Kidney tubule cell (primary cell): ENCODE data around the gene FGF22.
"Not testable (repeated sequence)": the region's sequence is repeated elsewhere in the genome, so short reads cannot be mapped to it uniquely, and the experiment has no call there.

Experiments
- DNase-seq: peaks from one replicate; pipeline ENCODE4 v3.0.0-alpha.2; 2018; ENCODE audit warnings: low spot score

The FGF22 gene

DNA sequence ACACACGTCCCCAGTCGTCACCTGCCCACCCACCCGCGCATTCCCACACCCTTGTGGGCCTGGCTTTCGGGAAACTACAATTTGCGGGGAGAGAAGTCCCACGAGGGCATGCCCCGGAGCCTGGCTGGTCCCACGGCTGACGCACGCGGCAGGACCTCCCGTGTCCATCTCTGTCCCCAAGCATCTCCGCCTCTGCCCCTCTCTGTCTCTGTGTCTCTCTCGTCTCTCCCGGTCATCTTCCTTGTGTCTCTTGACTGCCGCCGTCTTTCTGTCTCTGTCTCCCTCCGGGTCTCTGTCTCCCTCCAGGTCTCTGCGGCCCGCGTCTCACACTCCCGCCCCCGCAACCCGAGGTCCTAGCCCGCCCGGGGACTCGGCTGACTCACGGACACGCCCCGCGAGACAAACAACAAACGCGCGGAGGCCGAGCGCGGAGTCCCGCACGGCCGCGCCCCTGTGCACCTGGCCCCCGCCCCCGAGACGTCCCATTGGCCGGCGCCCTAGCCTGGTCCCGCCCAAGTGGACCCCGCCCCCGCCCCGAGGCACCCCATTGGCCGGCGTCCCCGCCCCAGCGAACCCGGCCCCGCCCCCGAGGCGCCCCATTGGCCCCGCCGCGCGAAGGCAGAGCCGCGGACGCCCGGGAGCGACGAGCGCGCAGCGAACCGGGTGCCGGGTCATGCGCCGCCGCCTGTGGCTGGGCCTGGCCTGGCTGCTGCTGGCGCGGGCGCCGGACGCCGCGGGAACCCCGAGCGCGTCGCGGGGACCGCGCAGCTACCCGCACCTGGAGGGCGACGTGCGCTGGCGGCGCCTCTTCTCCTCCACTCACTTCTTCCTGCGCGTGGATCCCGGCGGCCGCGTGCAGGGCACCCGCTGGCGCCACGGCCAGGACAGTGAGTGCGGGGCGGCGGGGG is at the start of gene FGF22:
TSS of gene FGF22 (plus strand) at position 627 of the 908 bp plus-strand sequence. CDS start at position 674, 47 bp downstream.
- DNase-seq = peak; percentile 86

GRCh38 chr19:590396-590745 is 49.3 kb upstream of the FGF22 start:
- DNase-seq = peak; percentile 33

GRCh38 chr19:590750-591098 is 49.0 kb upstream of the FGF22 start:
- DNase-seq = no peak

DNA sequence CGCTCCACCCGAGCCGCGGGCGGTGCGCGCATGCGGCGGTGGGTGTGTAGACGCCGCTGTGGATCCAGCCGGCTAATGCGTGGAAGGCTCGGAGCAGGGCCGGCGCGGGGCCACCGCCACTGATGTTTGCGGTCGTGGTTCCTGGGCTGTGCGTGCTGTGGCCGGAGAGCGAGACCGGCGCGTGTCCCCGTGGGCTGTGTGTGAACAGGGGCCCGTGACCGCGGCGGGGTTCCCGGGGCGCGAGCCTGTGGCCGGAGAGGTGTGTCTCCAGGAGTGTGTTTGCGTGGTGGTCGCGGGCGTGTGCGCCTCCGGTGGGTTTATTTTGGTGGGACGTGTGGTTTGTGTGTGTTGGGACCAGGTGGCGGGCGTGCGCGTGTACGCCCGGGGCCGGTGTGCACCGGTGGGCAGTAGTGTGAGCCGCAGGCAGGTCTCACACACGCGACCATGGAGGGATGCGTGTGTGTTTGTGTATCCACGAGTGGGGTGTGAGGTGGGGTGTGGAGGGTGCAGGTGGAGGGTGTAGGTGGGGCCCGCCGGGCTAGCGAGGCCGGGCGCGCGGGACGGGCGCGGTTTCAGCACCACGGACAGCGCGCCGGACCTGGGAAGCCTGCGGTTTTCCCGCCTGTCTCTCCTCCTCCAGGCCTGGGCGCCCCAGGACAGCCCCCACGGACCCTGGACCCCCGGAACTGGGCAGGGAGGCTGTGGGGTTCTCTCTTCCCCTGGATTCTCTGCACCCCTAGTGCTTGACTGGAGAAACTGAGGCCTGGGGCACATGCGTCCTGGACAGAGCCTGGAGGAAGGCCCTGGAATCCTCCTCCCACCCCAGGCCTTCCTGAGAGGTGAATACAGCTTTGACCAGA is 48.4 kb upstream of the FGF22 start:
- DNase-seq = no peak

DNA sequence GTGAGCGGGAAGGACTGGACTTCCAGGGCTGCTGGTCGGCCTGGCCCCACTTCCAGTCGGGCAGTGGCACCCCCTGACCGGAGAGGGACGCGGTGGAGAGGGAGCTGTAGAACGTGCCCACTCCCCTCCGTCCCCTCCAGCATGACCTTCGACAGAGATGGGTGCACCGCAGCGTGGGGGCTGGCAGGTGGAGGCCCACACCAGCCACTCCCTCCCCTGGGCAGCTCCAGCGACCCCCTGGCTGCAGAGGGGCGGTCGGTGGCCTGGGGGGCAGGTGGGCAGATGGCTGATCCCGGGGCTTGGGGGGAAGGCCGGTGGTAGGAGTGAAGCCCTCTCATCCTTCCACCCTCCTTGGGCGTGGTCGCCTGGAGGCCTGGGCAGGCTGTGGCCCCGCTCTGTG is 47.6 kb upstream of the FGF22 start:
- no peak for DNase-seq

DNA sequence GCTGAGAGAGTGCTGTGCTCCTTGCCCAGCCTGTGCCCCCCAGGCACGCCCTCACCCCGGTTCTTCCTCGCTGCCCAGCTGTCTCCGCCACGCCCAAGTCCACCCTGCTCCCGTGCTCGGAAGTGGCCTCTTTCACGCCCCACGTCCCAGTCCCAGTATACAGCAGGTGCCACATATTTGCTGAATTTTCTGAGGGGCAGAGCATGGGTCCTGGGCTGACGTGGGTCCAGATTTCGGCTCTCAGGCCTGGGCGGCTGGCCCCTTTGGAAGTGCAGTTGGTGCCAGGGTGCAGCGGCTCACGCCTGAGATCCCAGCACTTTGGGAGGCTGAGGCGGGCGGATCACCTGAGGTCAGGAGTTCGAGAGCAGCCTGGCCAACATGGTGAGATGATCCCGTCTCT is 46.6 kb upstream of the FGF22 start:
- no peak for DNase-seq

- no peak for DNase-seq
Measured at GRCh38 chr19:593505-593904, 46.2 kb upstream of the FGF22 start.

GRCh38 chr19:594265-594870 is 45.3 kb upstream of the FGF22 start:
- DNase-seq = no peak

DNA sequence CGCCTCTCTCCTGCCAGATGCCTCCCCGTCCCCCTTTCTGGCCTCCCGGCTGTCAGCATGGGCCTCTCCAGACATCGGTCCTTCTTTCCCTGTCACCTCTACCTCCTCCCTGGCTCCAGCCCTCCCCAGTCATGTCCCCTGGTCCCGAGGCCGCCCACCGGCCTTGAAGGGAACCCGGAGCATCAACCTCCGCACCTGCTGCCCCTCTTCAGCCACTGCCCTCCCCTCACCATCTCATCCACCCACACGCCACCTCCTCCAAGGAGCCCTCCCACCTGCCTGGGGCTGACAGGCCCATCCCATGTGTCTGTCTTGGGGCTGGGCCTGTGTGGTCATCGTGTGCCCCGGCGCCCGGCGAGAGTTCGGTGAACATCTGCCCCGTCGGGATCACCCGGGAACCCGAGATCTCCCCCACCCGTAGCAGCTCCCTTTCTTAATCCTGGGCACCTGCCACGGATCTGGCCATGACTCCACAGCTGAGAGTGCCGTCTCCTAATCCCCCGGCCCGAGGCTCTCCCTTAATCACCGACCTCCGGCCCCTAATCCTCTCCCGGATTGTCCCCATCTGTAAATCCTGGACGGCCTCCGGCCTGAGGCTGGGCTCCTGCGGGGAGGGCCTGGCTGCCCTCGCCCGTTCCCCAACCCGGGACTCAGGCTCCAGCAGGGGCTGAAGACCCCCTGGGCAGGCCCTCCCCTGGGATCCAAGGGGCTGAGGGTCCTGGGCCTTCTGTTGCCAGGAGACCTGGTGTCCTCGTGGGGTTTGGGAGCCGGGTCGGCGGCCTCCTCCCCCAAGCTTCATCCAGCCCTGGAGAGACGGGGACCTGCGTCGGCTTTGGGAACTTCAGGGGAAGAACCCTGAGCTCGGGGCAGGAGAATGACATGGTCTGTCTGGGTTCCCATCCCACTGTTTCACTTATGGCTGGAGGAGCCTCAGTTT is 44.1 kb upstream of the FGF22 start:
- DNase-seq = no peak

DNA sequence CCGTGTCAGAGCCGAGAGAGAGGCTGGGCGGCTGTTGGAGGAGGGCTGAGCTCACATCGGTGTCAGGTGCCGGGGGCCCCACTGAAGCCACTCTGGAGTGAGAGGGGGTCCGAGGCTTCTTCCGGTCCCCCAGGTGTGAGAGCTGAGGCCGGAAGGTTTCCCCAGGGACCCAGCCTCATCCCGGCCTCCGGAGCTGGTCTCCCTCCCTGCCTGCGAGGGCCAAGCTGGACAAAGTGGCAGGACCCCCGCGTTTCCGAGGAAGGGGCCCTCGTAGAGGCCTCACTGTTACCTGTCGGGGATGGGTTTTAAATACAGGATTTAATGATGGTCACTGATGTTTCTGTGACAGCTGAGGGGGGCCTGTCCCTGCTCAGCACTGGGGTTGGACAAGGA is 43.4 kb upstream of the FGF22 start:
- DNase-seq = no peak

GRCh38 chr19:597406-598315 is 42.0 kb upstream of the FGF22 start:
- no peak for DNase-seq

- no peak for DNase-seq
Measured at GRCh38 chr19:601310-601709, 38.4 kb upstream of the FGF22 start.

DNA sequence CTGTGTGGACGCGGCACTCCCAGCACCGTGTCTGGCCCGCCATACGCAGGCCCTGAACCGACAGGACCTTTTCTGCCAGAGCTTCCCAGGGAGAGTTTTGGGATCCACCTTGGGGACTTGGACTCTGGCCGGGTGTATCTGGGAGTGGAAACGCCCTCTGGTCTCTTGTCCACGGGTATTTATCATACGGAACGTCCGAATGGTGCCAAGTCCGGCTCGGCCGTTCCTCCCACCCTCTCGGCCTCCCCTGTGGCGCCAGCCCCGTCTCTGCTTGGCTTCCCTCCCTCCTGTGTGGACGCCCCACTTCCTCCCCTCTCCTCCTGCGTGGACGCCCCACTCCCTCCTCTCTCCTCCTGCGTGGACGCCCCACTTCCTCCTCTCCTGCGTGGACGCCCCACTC is 37.9 kb upstream of the FGF22 start:
- no peak for DNase-seq

GRCh38 chr19:602391-603301 is 37.0 kb upstream of the FGF22 start:
- no peak for DNase-seq

DNA sequence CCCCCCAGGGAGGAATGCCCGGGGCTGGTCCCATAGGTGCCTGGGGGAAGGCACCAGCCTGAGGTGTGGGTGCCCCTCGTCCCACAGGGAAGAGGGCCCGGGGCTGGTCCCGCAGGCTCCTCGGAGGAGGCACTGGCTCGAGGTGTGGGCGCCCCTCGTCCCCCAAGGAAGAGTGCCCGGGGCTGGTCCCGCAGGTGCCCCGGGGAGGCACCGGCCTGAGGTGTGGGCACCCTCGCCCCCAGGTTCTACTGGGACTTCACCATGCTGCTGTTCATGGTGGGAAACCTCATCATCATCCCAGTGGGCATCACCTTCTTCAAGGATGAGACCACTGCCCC is 36.4 kb upstream of the FGF22 start:
- not testable (repeated sequence) for DNase-seq

GRCh38 chr19:603779-604178 is 35.9 kb upstream of the FGF22 start:
- DNase-seq = not testable (repeated sequence)

DNA sequence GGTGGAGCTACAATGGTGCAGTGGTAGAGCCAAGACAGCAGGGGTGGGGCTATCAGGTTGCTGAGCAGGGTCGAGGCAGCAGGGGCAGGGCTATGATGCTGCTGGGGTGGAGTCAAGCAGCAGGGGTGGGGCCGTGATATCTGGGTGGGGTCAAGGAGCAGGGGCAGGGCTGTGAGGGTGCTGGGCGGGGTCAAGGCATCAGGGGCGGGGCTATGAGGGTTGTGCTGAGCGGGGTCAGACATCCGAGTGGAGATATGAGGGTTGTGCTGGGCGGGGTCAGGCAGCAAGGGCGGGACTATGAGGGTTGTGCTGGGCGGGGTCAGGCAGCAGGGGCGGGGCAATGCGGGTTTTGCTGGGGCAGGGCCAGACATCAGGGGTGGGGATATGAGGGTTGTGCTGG is 35.3 kb upstream of the FGF22 start:
- no peak for DNase-seq

- not testable (repeated sequence) for DNase-seq
Measured at GRCh38 chr19:605061-605971, 34.4 kb upstream of the FGF22 start.
